ENCODE data around the gene EEF2K.

DNA sequence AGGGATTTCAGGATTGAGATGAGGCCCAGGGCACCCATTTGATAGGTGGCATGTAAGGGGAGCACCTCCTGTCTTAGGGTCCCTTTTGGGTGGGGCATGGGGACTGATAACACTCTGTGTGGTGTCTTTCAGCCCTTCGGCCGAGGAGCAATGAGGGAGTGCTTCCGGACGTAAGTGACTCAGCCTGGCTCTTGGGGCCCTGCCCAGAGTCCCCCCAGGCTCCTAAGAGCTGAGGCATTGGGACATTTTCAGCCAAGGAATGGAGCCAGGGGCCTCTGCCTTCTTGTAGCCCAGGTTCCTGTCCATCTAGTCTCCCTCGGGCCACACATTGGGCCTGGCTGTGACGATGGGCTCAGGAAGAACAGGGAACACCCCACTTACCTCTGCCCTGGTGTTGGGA is 44.4 kb downstream of the EEF2K start:
- TF ChIP-seq, protein P1, sequence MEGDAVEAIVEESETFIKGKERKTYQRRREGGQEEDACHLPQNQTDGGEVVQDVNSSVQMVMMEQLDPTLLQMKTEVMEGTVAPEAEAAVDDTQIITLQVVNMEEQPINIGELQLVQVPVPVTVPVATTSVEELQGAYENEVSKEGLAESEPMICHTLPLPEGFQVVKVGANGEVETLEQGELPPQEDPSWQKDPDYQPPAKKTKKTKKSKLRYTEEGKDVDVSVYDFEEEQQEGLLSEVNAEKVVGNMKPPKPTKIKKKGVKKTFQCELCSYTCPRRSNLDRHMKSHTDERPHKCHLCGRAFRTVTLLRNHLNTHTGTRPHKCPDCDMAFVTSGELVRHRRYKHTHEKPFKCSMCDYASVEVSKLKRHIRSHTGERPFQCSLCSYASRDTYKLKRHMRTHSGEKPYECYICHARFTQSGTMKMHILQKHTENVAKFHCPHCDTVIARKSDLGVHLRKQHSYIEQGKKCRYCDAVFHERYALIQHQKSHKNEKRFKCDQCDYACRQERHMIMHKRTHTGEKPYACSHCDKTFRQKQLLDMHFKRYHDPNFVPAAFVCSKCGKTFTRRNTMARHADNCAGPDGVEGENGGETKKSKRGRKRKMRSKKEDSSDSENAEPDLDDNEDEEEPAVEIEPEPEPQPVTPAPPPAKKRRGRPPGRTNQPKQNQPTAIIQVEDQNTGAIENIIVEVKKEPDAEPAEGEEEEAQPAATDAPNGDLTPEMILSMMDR (IDR thresholded peaks at IDR 0.05): no peak
- TF ChIP-seq POLR2AphosphoS5 (IDR thresholded peaks at IDR 0.05): no peak
